Neural progenitor cell (in vitro differentiated cells): ENCODE results near the gene DNAJC1.

Experiments used
- EZH2phosphoT487 ChIP-seq: fragments of 200-600 bp; sonication (generic); IDR thresholded peaks from 2 replicates; pipeline ENCODE4 v1.6.1; 2017; ENCODE audit warnings: antibody characterized with exemption
- TF ChIP-seq, protein P1 (sequence below): fragments of 200-600 bp; sonication (generic); IDR thresholded peaks from 2 replicates; pipeline ENCODE4 v1.5.1; 2017; ENCODE audit warnings: antibody characterized with exemption, mild to moderate bottlenecking

DNA sequence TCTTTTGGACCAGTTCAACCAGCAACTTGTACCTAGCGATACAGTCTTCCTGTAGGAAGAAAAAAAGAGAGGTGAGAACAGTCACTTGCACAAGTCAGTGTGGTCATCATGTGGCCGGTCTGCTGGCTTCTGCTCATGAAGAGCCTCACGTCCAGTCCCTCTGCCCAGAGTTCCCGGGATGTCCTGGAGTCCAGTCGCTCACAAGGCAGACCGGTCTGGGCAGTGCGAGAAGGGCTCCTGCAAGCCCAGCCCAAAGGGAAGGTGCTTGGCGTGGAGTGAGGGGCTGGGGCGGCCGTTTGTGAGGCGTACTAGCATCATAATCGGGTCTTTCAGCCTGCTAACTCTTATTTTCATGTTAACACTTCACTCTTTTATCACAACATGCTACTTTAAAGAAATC is 246.8 kb downstream of the DNAJC1 start:
- TF ChIP-seq, protein P1, sequence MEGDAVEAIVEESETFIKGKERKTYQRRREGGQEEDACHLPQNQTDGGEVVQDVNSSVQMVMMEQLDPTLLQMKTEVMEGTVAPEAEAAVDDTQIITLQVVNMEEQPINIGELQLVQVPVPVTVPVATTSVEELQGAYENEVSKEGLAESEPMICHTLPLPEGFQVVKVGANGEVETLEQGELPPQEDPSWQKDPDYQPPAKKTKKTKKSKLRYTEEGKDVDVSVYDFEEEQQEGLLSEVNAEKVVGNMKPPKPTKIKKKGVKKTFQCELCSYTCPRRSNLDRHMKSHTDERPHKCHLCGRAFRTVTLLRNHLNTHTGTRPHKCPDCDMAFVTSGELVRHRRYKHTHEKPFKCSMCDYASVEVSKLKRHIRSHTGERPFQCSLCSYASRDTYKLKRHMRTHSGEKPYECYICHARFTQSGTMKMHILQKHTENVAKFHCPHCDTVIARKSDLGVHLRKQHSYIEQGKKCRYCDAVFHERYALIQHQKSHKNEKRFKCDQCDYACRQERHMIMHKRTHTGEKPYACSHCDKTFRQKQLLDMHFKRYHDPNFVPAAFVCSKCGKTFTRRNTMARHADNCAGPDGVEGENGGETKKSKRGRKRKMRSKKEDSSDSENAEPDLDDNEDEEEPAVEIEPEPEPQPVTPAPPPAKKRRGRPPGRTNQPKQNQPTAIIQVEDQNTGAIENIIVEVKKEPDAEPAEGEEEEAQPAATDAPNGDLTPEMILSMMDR, result no peak
- TF ChIP-seq EZH2phosphoT487, result no peak
